ENCODE results near the gene DOLK. TPM values are rescaled to one million over a fixed set of nuclear protein-coding genes. Genes with fewer than 3 reads are reported as not detected.

The DOLK gene
- total RNA-seq, 1 experiment from 2014 or later, result 12.0 TPM

- POLR2A ChIA-PET, result no interaction called here
- BruUV-seq (replicated peaks), result no TSS peak
- DNase-seq (ENCODE audit: low read depth, low spot score), result no peak
These were observed 22.1 kb upstream of the DOLK start for GRCh38 chr9:128969491-128969890.

More at GRCh38 chr9:128969491-128969890, 22.1 kb upstream of the DOLK start:
- no peak overlapping the region for H3K4me3 ChIP-seq (replicated peaks in 1 of 2; ENCODE audit: low read depth in 1 of 2, low read length in 2 of 2)
- H3K4me2 ChIP-seq (ENCODE audit: low read length), result no peak overlapping the region
- ChIA-PET CTCF (no interaction called here), RAD21 (ENCODE audit: low non-redundant PET in 1 of 2, low total read pairs in 2 of 2, uncharacterized antibody in 2 of 2, unreplicated experiment in 2 of 2) (no interaction called here)
- no peaks in the 10 kb centered on the region for H3K9me2 ChIP-seq (ENCODE audit: insufficient read depth)
- ATAC-seq, result no peak
- H3K79me2 ChIP-seq (ENCODE audit: insufficient read depth, low read length), result peaks cover 9% of the 10 kb centered on the region
- H3K4me1 ChIP-seq (ENCODE audit: control insufficient read depth in 1 of 2, insufficient read depth in 2 of 2, low read length in 2 of 2), result no peaks in the 10 kb centered on the region
- no peak overlapping the region for H3K9ac ChIP-seq (ENCODE audit: low read length)
- H3K9me3 ChIP-seq (ENCODE audit: control insufficient read depth in 1 of 2, insufficient read depth in 1 of 2, low read depth in 1 of 2, low read length in 2 of 2), result no peaks in the 10 kb centered on the region
- H2AFZ ChIP-seq (ENCODE audit: low read depth, low read length, poor library complexity, severe bottlenecking), result no peak overlapping the region
- peaks cover 34 to 53% of the 10 kb centered on the region in 2 experiments for H3K36me3 ChIP-seq (ENCODE audit: control insufficient read depth in 1 of 2, insufficient read depth in 2 of 2, low read length in 2 of 2)
- H3K27ac ChIP-seq (ENCODE audit: low read depth, low read length), result no peak overlapping the region
- H4K20me1 ChIP-seq (ENCODE audit: insufficient read depth), result 0 out of 2 replicates have a peak, but pooled peaks cover 7% of the 10 kb centered on the region
- TF ChIP-seq REST (IDR thresholded peaks at IDR 0.05; ENCODE audit: low read depth), result no peak
- no peak for TF ChIP-seq POLR2A (IDR thresholded peaks at IDR 0.05; ENCODE audit: borderline replicate concordance, extremely low read depth, insufficient read depth, insufficient read length)
- TF ChIP-seq SIN3A (IDR thresholded peaks at IDR 0.05; ENCODE audit: low read depth), result no peak
- TF ChIP-seq POLR2AphosphoS5 (IDR thresholded peaks at IDR 0.05; ENCODE audit: low read depth, low read length), result no peak
- no peak for TF ChIP-seq ATF3 (IDR thresholded peaks at IDR 0.05)
- no peak for TF ChIP-seq ELF1 (IDR thresholded peaks at IDR 0.05; ENCODE audit: borderline replicate concordance, low read depth)
- TF ChIP-seq CTCF (IDR thresholded peaks at IDR 0.05 in 2 of 3, conservative IDR thresholded peaks at IDR 0.05 in 1 of 3; ENCODE audit: borderline replicate concordance in 1 of 3, insufficient read depth in 1 of 3, low read depth in 2 of 3, low read length in 2 of 3), result no peak
- TF ChIP-seq SRF (IDR thresholded peaks at IDR 0.05; ENCODE audit: low read depth), result no peak
- TF ChIP-seq ZNF274 (IDR thresholded peaks at IDR 0.05; ENCODE audit: low read depth, low read length), result no peak
- no peak for TF ChIP-seq RAD21 (IDR thresholded peaks at IDR 0.05; ENCODE audit: low read depth)
- TF ChIP-seq YY1 (IDR thresholded peaks at IDR 0.05; ENCODE audit: extremely low read depth, insufficient replicate concordance, low read depth, low read length), result no peak
- TF ChIP-seq MAX (IDR thresholded peaks at IDR 0.05), result no peak
- TF ChIP-seq SP1 (IDR thresholded peaks at IDR 0.05; ENCODE audit: low read depth), result no peak
- no peak for TF ChIP-seq EZH2 (IDR thresholded peaks at IDR 0.05)
- no peak for TF ChIP-seq CEBPB (IDR thresholded peaks at IDR 0.05; ENCODE audit: low read depth)
- TF ChIP-seq EGR1 (IDR thresholded peaks at IDR 0.05; ENCODE audit: low read depth), result no peak
- no peak for TF ChIP-seq ZBTB33 (IDR thresholded peaks at IDR 0.05; ENCODE audit: extremely low read depth, insufficient replicate concordance, low read length)
- TF ChIP-seq ZFX (IDR thresholded peaks at IDR 0.05), result no peak
- TF ChIP-seq FOSL1 (IDR thresholded peaks at IDR 0.05; ENCODE audit: low read depth), result no peak
- no peaks in the 10 kb centered on the region for H3K27me3 ChIP-seq (ENCODE audit: insufficient read depth, low read length)
- intact Hi-C loops (cut with micrococcal nuclease), result no loop called here
